Body of pancreas (tissue), 4 donors: ENCODE measurements around the gene GNLY.

Experiments
- CTCF ChIP-seq, 7 experiments: fragments of 450-650 bp in 4 of 7; fragments of 200-600 bp in 3 of 7; sonication (generic) in 3 of 7; IDR thresholded peaks; one replicate each; pipeline ENCODE4 v1.5.1; 2016 to 2019; ENCODE audit warnings: antibody characterized with exemption in 7 of 7
- POLR2A ChIP-seq, 3 donors: fragments of 450-650 bp; IDR thresholded peaks; one replicate each; pipeline ENCODE4 v1.6.1; 2016; ENCODE audit warnings: antibody characterized with exemption in 3 of 3, mild to moderate bottlenecking in 2 of 3

GRCh38 chr2:85746321-85747004 lies 52.3 kb downstream of the GNLY start:
- no peak for TF ChIP-seq CTCF (IDR thresholded peaks at IDR 0.05)
- TF ChIP-seq POLR2A (IDR thresholded peaks at IDR 0.05): no peak
